CMK (cell line): ENCODE data around the gene TXNDC12.

Experiments used
- DNase-seq: peaks from one replicate; pipeline ENCODE4 v3.0.0-alpha.2; 2010; ENCODE audit warnings: low read depth

The TXNDC12 gene

GRCh38 chr1:51997974-51998382 is 57.0 kb downstream of the TXNDC12 start:
- DNase-seq = no peak

- peak; percentile 15 for DNase-seq
Measured at GRCh38 chr1:51990478-51990965, 64.5 kb downstream of the TXNDC12 start, which contains the start of gene RAB3B. Gene RAB3B, minus strand, starts transcription at chr1:51990700. Its CDS starts 13,583 bp downstream, at chr1:51977117.

- no peak for DNase-seq
Measured at GRCh38 chr1:51989582-51990477, 65.2 kb downstream of the TXNDC12 start.

GRCh38 chr1:51988254-51988653 is 66.7 kb downstream of the TXNDC12 start:
- no peak for DNase-seq

GRCh38 chr1:51986718-51987117 is 68.3 kb downstream of the TXNDC12 start:
- DNase-seq = no peak

GRCh38 chr1:51982161-51982560 is 72.8 kb downstream of the TXNDC12 start:
- DNase-seq = no peak

- no peak for DNase-seq
Measured at GRCh38 chr1:51981555-51981954, 73.4 kb downstream of the TXNDC12 start.

GRCh38 chr1:51978099-51978498 is 76.9 kb downstream of the TXNDC12 start:
- no peak for DNase-seq

GRCh38 chr1:51976846-51977602 is 78.0 kb downstream of the TXNDC12 start:
- peak; percentile 78 for DNase-seq

GRCh38 chr1:51973587-51974474 is 81.2 kb downstream of the TXNDC12 start:
- no peak for DNase-seq
